ENCODE results near the gene NTM.

DNA sequence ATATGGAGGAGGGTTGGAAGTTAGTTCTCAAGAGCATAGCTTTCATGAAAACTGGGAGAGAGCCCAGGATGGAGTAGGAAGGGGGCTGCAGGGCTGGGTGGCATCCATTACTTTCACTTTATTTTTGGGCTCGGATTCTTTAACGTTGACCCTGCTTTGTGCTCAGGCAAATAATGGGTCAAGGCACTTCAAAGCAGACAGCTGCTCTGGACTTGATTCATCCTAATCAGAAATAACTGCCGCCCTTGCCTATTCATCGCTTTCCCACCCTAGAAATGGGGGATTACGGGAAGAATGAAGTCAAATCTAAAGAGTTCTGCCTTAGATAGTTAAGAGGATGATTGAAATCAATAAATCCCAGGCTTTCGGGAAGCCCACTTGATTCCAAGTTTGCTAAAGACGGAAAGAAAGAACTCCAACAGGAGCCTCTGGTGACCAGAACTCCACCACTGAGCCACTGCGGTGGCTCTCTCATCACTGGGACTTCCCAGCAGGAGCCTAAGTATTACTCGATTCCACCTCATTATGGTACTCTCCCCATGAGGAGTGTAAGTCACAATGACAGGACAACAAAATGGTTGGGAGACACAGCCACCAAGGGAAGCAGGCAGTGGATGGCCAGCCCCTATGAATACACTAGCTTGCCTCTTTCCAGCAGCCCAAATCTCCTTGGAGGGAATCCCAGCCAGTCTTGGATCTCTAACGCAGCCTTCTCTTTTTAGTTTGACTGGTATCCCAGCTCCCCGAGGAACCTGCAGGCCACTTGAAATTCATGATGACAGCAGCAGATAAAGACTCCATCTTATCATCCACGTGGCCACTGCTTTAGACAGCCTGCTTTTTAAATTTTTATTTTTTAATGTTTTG is 815.5 kb downstream of the NTM start:
- TF ChIP-seq POLR2A (IDR thresholded peaks at IDR 0.05), result no peak
- TF ChIP-seq, protein P1, sequence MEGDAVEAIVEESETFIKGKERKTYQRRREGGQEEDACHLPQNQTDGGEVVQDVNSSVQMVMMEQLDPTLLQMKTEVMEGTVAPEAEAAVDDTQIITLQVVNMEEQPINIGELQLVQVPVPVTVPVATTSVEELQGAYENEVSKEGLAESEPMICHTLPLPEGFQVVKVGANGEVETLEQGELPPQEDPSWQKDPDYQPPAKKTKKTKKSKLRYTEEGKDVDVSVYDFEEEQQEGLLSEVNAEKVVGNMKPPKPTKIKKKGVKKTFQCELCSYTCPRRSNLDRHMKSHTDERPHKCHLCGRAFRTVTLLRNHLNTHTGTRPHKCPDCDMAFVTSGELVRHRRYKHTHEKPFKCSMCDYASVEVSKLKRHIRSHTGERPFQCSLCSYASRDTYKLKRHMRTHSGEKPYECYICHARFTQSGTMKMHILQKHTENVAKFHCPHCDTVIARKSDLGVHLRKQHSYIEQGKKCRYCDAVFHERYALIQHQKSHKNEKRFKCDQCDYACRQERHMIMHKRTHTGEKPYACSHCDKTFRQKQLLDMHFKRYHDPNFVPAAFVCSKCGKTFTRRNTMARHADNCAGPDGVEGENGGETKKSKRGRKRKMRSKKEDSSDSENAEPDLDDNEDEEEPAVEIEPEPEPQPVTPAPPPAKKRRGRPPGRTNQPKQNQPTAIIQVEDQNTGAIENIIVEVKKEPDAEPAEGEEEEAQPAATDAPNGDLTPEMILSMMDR (IDR thresholded peaks at IDR 0.05), result no peak
